Measurements from ENCODE around the gene EIF1.

EIF1 gene

DNA sequence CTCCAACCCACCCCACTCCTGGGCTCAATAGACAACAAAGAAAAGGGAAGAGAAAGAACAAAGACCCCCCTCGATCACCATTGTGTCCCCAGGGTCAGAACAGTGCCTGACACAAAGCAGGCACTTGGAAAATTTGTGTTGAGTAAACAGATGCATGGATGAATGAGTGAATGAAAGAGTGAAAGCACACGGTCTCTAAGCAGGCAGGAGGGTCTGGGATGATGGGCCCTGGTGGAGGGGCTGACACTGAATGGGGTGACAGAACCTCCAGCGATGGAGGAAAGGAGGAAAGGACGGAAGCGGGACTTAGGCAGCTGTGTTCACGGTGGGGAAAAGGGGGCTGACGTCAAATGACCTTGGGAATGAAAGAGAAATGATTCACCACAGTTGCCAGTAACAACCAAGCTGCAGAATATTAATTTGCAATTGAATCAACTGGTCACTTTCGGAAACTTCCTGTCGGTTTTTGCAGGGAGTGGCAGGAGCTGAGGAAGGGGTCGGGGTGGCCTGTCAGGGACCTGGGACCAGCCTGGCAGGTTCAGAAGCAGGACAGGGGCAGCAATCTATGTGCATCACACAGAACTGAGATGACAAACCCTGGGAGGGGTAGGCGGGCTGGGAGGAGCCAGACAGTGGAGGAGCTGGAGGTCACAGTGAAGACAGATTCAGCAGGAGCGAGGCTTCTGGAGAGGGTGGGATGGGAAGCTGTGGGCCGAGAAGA, 16.7 kb downstream of the EIF1 start:
- DNase-seq = peak; percentile 46

- DNase-seq = no peak
Observed at GRCh38 chr17:41707803-41708669, 19.4 kb downstream of the EIF1 start.

DNA sequence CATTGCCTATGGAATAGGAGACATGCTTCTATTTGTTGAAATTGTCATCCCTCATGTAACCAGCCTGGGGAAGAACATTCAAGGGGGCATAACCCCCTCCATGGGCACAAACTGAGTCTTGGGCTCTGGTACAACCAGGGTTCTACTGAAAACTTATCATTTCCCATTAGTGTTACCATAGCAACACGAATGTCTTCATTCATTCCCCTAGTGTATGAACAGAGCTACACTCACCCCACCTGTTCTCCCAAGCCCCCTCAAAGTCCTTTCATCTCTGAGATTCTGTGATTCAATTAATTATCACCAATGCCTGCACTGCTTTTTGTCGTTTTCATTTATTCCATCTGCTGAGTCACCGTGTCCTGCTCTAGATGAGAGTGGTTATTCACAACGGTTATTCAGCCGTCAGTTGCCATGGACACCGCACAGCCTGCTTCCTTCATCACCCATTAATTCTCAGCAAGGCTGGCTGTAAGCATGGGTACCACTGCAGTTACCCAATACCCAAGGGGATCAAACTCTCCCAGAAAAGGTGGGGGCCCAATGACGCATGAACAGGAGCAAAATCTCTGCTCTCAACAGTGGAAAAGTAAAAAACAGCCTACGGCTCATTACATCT, 21.9 kb downstream of the EIF1 start:
- DNase-seq = peak; percentile 54

GRCh38 chr17:41711669-41712400, 23.1 kb downstream of the EIF1 start, which contains the start of gene GAST:
GAST (plus strand) TSS chr17:41712331; CDS start chr17:41715437, 3,106 bp downstream.
- DNase-seq = no peak

- DNase-seq = no peak
Observed at GRCh38 chr17:41717408-41718286, 29.0 kb downstream of the EIF1 start.

DNA sequence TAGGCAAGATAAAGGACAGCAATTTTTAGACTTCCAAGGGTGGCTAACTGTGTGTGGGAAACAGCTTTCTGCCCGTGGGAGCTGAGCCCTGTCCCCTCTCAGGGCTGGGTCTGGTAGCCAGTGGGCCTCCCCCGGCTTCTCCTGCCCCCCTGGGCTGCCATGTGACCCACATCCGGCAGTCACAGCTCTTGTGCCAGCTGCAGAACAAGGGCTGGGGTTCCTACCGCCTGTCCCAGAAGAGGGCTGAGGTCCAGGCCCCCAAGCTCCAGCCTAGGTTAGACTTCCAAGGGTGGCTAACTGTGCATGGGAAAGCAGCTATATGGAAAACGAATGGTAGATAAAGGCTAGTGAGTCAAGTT, 29.6 kb downstream of the EIF1 start:
- DNase-seq = no peak

GRCh38 chr17:41722231-41722630, 33.5 kb downstream of the EIF1 start:
- DNase-seq = no peak

DNA sequence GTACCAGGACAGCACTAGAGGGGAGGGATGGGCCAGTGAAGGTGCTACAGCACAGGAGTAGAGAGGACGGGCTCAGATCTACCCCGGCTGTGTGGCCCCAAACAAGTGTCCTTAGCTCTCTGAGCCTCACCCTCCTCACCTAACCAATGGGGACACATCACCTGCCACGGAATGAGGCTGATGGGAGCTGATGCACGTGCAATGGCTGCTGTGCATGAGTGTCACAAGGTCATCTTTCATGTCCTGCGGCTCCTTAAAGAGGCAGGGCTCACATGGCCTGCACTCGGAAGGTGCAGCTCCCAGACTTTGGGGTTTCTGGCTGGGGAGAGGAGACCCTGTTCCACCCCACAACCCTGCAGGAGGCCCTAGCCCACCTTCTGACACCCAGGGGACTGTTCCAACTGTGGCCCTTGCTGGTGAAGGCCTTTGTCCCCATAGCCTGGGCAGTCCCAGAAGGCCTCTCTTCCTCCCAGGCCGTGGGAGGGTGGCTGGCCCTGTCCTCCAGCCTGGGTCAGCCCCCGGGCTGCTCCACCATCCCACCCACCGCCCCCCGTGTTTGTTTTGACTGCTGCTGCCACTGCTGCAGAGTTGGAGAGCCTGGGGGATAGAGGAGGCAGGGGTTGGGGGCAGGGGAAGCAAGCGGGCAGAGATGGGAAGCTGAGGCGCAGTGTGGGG, 35.3 kb downstream of the EIF1 start:
- no peak for DNase-seq

DNA sequence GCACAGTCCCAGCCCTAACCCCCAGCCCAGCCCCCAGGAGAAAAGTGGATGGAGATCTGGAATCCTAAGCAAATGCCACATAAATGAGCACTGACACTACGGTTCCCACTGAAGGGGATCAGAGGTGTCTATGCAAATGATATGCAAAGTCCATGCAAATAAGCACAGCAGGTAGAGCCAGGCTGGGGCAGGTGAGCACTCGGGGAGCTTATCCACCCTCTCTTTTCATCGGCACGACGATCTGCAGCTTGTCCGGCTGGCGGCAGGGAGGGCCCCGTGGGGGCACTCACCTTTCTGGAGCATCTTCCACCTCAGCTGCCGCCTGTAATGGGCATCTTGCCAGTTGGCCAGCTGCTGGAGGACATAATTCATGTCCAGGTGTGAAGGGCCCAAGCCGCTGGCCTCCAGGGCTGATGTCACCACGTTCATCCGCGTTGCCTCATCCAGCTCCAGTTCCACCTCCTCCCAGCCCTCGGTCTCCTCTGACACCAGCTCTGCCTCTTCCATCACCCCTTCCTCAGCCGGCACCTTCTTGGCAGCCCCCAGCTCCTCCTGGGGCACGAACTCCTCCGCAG, 35.9 kb downstream of the EIF1 start:
- no peak for DNase-seq

DNA sequence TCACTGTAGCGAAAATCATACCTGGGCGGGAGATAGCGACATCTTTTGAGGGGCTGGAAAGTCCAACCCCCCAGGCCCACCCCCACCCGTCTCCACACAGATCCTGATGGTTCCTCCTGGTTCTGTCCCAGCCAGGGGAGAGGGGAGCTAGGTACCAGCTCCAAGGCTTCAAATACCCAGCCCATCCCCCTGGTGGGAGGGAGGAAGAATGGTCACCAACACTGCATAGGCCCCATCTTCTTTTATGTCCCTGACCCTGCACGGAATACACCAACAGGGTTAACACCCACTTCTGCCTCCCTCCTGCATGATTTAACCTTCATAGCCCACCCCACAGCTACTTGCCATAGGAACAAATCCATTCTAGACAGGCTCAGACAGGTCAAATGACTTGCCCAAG, 36.4 kb downstream of the EIF1 start:
- no peak for DNase-seq

DNA sequence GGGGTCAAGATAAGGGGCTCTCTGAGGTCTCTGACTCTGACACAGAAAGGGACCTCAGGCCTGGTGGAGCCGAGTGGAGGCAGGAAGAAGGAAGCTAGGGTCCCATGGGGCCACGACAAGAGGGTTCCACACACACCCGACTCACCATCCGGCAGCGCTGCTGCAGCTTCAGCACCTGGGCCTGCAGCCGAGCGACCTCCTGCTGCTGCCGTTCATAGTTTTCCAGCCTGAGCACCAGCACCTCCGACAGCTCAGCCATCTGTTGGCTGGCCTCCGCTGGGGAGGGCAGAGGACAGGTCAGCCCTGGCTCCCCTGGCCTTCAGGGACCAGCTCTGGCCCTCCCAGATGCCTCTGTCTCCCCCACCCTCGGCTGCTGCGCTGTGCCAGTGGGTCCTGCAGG, 39.4 kb downstream of the EIF1 start:
- DNase-seq = no peak

GRCh38 chr17:41730479-41730878, 41.8 kb downstream of the EIF1 start:
- DNase-seq = no peak

DNA sequence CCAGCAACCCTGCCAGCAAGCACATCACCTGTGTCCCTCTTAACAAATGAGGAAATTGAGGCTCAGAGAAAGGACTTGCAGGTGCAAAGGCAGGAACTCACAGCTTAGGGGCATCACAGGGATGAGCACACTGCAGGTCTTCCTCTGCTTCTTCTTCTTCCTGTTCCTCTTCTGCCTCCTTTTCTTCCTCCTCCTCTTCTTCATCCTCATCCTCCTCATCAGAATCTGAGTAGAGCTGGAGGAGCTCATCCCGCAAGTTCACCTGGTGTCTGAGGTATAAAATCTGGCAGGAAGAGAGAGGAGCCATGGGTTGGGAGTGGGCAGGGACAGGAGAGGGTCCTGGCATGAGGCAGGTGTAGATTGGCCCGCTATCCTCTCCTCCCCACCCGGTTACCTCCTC, 43.2 kb downstream of the EIF1 start:
- DNase-seq = no peak

DNA sequence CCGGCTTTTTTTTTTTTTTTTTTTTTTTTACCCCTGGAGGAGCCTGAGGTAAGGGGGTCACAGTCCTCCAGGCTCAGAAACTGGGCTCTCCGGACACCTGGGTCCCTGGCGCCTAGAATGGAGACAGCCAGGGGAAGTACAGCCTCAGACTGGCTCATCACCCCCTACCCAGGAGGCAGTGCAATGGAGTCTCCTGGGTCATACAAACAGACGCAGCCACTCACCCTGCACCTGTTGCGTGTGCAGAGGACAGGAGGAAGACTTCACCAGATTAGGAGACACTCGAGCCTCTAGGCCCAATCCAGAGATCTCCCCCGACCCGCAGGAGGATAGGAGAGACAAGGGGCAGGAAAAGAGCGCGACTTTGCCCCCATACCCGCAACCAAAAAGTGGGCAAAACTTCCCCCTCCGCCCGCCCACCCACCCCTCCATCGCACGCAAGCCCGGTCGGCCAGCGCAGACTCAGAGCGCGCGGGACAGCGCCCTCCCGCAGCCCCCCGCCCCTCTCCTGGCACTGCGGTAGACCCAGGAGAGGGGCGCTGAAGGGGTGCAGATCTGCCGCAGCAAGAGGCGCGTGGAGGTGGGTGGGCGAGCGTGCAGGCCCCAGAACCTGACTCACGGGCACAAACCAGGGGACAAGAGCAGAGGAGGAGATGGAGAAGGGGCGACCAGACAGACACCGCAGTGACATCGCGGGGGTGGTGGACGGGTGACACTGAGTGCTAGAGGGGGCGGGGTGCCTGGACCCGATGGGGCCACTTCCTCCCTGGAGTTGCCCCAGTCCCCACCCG, 44.9 kb downstream of the EIF1 start:
- no peak for DNase-seq

DNA sequence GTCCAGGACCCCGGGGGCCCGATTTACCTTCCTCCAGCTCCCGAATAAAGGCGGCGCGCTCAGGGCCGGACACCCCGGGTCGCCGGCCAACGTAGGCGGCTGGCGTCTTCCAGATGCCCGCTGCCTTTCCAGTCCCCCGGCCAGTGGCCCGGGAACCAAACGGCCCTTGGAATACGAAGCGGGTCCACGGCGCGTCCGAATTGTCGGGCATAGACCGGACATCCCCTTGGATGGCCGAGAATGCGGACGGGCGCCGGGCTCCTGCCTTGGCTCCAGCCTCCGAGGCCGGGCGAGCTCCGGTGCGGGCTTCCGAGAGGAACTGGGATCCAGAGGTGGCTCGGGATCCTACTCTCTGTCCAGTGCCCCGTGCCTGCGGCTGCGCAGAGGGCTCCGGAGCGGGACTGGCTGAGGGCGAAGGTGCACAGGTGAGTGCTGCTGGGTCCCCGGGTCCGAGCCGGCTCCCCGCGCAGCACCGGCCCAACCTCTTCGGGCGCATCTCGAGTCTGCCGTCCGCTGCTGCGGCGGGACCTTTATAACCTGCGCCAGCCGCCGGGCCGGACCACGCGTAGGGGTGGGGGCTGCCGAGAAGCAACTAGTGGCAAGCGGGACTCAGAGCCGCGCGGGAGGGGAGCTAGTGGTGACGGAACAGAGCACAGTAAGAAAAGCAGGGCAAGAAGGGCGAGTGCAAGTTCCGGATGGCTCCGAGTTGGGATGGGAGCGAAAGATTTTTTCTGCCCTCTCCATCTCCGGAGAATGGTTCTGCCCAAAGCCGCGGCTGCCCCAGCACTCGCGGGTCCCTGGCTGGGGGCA, 45.7 kb downstream of the EIF1 start, which contains the start of gene HAP1:
Gene HAP1 (minus strand): TSS at position 505 of the 810 bp plus-strand sequence. CDS start 9 bp downstream, at position 496.
- DNase-seq = peak; percentile 1

- DNase-seq = no peak
Observed at GRCh38 chr17:41734949-41735313, 46.2 kb downstream of the EIF1 start.

DNA sequence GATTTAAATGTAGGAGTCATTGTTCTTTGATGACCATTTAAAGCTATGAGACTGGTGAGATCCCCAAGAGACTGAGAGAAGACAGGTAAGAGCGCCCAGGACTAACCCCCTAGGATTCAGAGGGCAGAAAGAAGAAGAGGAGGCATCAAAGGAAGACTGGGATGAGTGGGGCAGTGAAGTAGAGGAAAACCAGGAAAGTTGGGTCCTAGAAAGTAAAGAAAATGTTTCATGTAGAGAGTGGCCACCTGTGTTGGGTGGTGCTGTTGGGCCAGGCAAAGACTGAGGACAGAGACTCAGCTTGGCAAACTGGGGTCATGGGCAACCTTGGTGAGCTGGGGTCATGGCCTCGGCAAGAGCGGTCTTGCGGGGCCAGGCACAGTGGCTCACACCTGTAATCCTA, 47.1 kb downstream of the EIF1 start:
- DNase-seq = no peak

GRCh38 chr17:41736983-41737679, 48.4 kb downstream of the EIF1 start:
- DNase-seq = no peak

DNA sequence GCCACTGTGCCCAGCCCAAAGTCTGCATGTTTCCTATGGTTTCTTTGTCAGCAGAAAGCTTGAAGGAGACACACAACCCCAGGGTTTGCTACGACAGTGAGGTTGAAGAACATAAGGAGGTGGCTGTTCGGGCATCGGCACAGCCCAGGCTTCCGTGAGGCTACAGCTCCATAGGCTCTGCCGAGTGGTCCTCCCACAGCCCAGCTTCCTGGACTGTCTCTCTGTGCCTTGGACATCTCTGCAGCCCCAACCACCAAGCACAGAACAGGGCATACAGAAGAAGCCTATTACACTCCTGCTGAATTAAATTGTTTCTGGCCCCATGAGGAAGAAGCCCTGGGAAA, 49.0 kb downstream of the EIF1 start:
- no peak for DNase-seq
